SK-N-SH (cell line): Measurements from ENCODE around the gene CDCA8. TPM values are rescaled to one million over a fixed set of nuclear protein-coding genes. Genes with fewer than 3 reads are reported as not detected.

Experiments used
- CTCF ChIA-PET: fragments of 300-600, 350-600 bp; formaldehyde crosslinking; extraction: SDS; loops from one replicate; lab custom pipeline; 2021; lab: Yijun Ruan, JAX
- POLR2A ChIA-PET: fragments of 350-600 bp; sonication (Branson Sonifier 250); formaldehyde crosslinking; extraction: SDS; loops from one replicate; lab custom pipeline; 2020; ENCODE audit warnings: antibody characterized with exemption, inconsistent platforms; lab: Yijun Ruan, JAX
- DNase-seq: peaks from one replicate; pipeline ENCODE4 v3.0.0; 2012
- H2AFZ ChIP-seq: fragments of 200-600 bp; sonication (generic); 2 replicates; pipeline ENCODE4 v1.8.1; 2016; ENCODE audit warnings: antibody characterized with exemption, mild to moderate bottlenecking, low read depth
- H3F3A ChIP-seq: fragments of 200-600 bp; sonication (generic); replicated peaks from 2 replicates; pipeline ENCODE3; 2016; ENCODE audit warnings: antibody characterized with exemption, mild to moderate bottlenecking; ENCODE audit not compliant: insufficient read depth
- H3K27ac ChIP-seq, 2 experiments: fragments of 200-500 bp in 1 of 2; fragments of 200-600 bp in 1 of 2; sonication (Bioruptor generic) in 1 of 2; sonication (generic), shearing (Covaris generic) in 1 of 2; 2 replicates each; pipeline versions ENCODE4 v1.5.1 to v1.6.1; 2014 to 2016; ENCODE audit warnings: low read depth in 2 of 2, inconsistent platforms in 1 of 2, low read length in 1 of 2, mild to moderate bottlenecking in 1 of 2, mixed read lengths in 1 of 2
- H3K27me3 ChIP-seq: fragments of 200-600 bp; sonication (generic), shearing (Covaris generic); 2 replicates; pipeline ENCODE4 v1.6.1; 2016; ENCODE audit warnings: mixed run types; ENCODE audit not compliant: insufficient read depth
- H3K36me3 ChIP-seq, 2 experiments: fragments of 200-500 bp in 1 of 2; fragments of 200-600 bp in 1 of 2; sonication (Bioruptor generic) in 1 of 2; sonication (generic) in 1 of 2; replicated peaks in 1 of 2; 2 replicates each; pipeline versions ENCODE3 to v1.5.1; 2014 to 2016; ENCODE audit warnings: low read length in 1 of 2, mild to moderate bottlenecking in 1 of 2; ENCODE audit not compliant: insufficient read depth in 2 of 2, control insufficient read depth in 1 of 2
- H3K4me1 ChIP-seq, 2 experiments: fragments of 200-500 bp in 1 of 2; fragments of 200-600 bp in 1 of 2; sonication (Bioruptor generic) in 1 of 2; sonication (generic), shearing (Covaris generic) in 1 of 2; 2 replicates each; pipeline versions ENCODE4 v1.5.1 to v1.6.1; 2014 to 2016; ENCODE audit warnings: low read depth in 1 of 2, low read length in 1 of 2, mixed run types in 1 of 2; ENCODE audit not compliant: insufficient read depth in 2 of 2, control insufficient read depth in 1 of 2
- H3K4me2 ChIP-seq: fragments of 200-600 bp; sonication (generic), shearing (Covaris generic); 2 replicates; pipeline ENCODE4 v1.6.1; 2017; ENCODE audit warnings: mixed run types
- H3K4me3 ChIP-seq, 2 experiments: fragments of 200-500 bp in 1 of 2; fragments of 200-600 bp in 1 of 2; sonication (Bioruptor generic) in 1 of 2; sonication (generic), shearing (Covaris generic) in 1 of 2; 2 replicates each; pipeline versions ENCODE4 v1.5.1 to v1.8.1; 2014 to 2016; ENCODE audit warnings: low read depth in 2 of 2, inconsistent platforms in 1 of 2, low read length in 1 of 2, mild to moderate bottlenecking in 1 of 2, mixed read lengths in 1 of 2, moderate library complexity in 1 of 2
- H3K79me2 ChIP-seq: fragments of 200-600 bp; sonication (generic); 2 replicates; pipeline ENCODE4 v1.8.1; 2017; ENCODE audit warnings: mild to moderate bottlenecking; ENCODE audit not compliant: insufficient read depth
- H3K9ac ChIP-seq: fragments of 200-600 bp; sonication (generic); 2 replicates; pipeline ENCODE4 v1.6.1; 2017; ENCODE audit warnings: mixed run types
- H3K9me2 ChIP-seq: fragments of 200-600 bp; sonication (generic); 2 replicates; pipeline ENCODE4 v1.6.1; 2017; ENCODE audit warnings: mixed run types
- H3K9me3 ChIP-seq: fragments of 200-600 bp; sonication (generic); 2 replicates; pipeline ENCODE4 v1.6.1; 2017; ENCODE audit warnings: mixed run types, mild to moderate bottlenecking, moderate library complexity
- H4K20me1 ChIP-seq: fragments of 200-600 bp; sonication (generic); 2 replicates; pipeline ENCODE4 v1.6.1; 2017; ENCODE audit warnings: mild to moderate bottlenecking, mixed run types; ENCODE audit not compliant: insufficient read depth
- CHD2 ChIP-seq: fragments of 150-350 bp; IDR thresholded peaks from 2 replicates; pipeline ENCODE4 v1.6.1; 2018; ENCODE audit warnings: low read length; ENCODE audit not compliant: partially characterized antibody
- CTCF ChIP-seq: fragments of 200-600 bp; sonication (generic); IDR thresholded peaks from 2 replicates; pipeline ENCODE4 v1.6.1; 2017; ENCODE audit warnings: antibody characterized with exemption, mild to moderate bottlenecking, moderate library complexity
- ELF1 ChIP-seq: IDR thresholded peaks from 2 replicates; pipeline ENCODE4 v1.4.0; 2012
- EP300 ChIP-seq, 2 experiments: IDR thresholded peaks; 2 replicates each; pipeline versions ENCODE4 v1.4.0 to v1.6.1; 2012; ENCODE audit warnings: borderline replicate concordance in 1 of 2, low read depth in 1 of 2, low read length in 1 of 2
- FOSL2 ChIP-seq: IDR thresholded peaks from 2 replicates; pipeline ENCODE4 v1.4.0; 2012; ENCODE audit warnings: low read depth, mild to moderate bottlenecking, moderate library complexity, borderline replicate concordance
- FOXJ3 ChIP-seq: sonication (generic); formaldehyde crosslinking; IDR thresholded peaks from 2 replicates; pipeline ENCODE4 v1.5.1; 2020; ENCODE audit warnings: mild to moderate bottlenecking, missing genetic modification reagents
- FOXM1 ChIP-seq: IDR thresholded peaks from 2 replicates; pipeline ENCODE4 v1.4.0; 2012; ENCODE audit warnings: low read depth, mild to moderate bottlenecking
- GATA2 ChIP-seq: sonication (generic); formaldehyde crosslinking; IDR thresholded peaks from 2 replicates; pipeline ENCODE4 v1.5.0; 2020; ENCODE audit warnings: mild to moderate bottlenecking, missing genetic modification reagents
- JUND ChIP-seq: IDR thresholded peaks from 2 replicates; pipeline ENCODE4 v1.4.0; 2012
- MEF2A ChIP-seq: IDR thresholded peaks from 2 replicates; pipeline ENCODE4 v1.4.0; 2012; ENCODE audit warnings: low read depth, borderline replicate concordance
- NRF1 ChIP-seq: IDR thresholded peaks from 2 replicates; pipeline ENCODE4 v1.6.1; 2012; ENCODE audit warnings: low read depth, mild to moderate bottlenecking, low read length
- POLR2AphosphoS5 ChIP-seq: IDR thresholded peaks from 2 replicates; pipeline ENCODE4 v1.6.1; 2012; ENCODE audit warnings: low read depth, low read length
- RCOR1 ChIP-seq: fragments of 150-350 bp; IDR thresholded peaks from 2 replicates; pipeline ENCODE4 v1.6.1; 2017; ENCODE audit warnings: antibody characterized with exemption, low read length
- RFX5 ChIP-seq: IDR thresholded peaks from 2 replicates; pipeline ENCODE4 v1.6.1; 2012; ENCODE audit warnings: mild to moderate bottlenecking, improper control_type of control experiment, low read length
- SIN3A ChIP-seq: IDR thresholded peaks from 2 replicates; pipeline ENCODE4 v1.6.1; 2012; ENCODE audit warnings: low read depth, mild to moderate bottlenecking, low read length, moderate library complexity, borderline replicate concordance
- SMC3 ChIP-seq: IDR thresholded peaks from 2 replicates; pipeline ENCODE4 v1.6.1; 2012; ENCODE audit warnings: low read depth, low read length, improper control_type of control experiment
- TAF1 ChIP-seq: IDR thresholded peaks from 2 replicates; pipeline ENCODE4 v1.6.1; 2012; ENCODE audit warnings: low read depth, mild to moderate bottlenecking, low read length, moderate library complexity, borderline replicate concordance
- TCF12 ChIP-seq: IDR thresholded peaks from 2 replicates; pipeline ENCODE4 v1.4.0; 2012
- TEAD4 ChIP-seq: IDR thresholded peaks from 2 replicates; pipeline ENCODE4 v1.4.0; 2012; ENCODE audit warnings: mild to moderate bottlenecking, borderline replicate concordance; ENCODE audit not compliant: insufficient read depth
- USF2 ChIP-seq: fragments of 150-350 bp; IDR thresholded peaks from 2 replicates; pipeline ENCODE4 v1.6.1; 2017; ENCODE audit warnings: antibody characterized with exemption, low read length, low read depth, borderline replicate concordance
- YY1 ChIP-seq: IDR thresholded peaks from 2 replicates; pipeline ENCODE4 v1.4.0; 2012; ENCODE audit warnings: low read depth, mild to moderate bottlenecking
- ZBTB33 ChIP-seq: IDR thresholded peaks from 2 replicates; pipeline ENCODE4 v1.4.0; 2012; ENCODE audit warnings: low read depth, borderline replicate concordance
- WGBS: methylation state at CpG from one replicate; pipeline ENCODE4 v1.1.6; 2017; ENCODE audit warnings: low lambda C conversion rate; 5-methylcytosine and 5-hydroxymethylcytosine counted together
- polyA plus RNA-seq, 3 experiments: library from polyadenylated mRNA; depleted of rRNA; stranded (reverse); fragments of >200 nt; gene quantifications; 2 replicates each; pipeline ENCODE4 v1.2.3, GENCODE V29; 2012

CDCA8 gene
- polyA plus RNA-seq, 1 of the 3 experiments (the other 2 are of a cell fraction), result 22.9 TPM

- ChIA-PET CTCF (no interaction called here), POLR2A (interaction anchor here (0.9 kb wide), 1 partner anchor 10 kb away, joined by 3 read pairs; no protein-coding TSS in a partner anchor)
- Histone ChIP-seq H3K4me2 (no peak overlapping the region), H3K79me2 (no peaks in the 10 kb centered on the region), H3K9ac (no peak overlapping the region), H3K27me3 (no peaks in the 10 kb centered on the region), H3K4me3 (no peak overlapping the region), H3K9me2 (no peaks in the 10 kb centered on the region), H3K4me1 (peaks cover 0 to 7% of the 10 kb centered on the region in 2 experiments; a peak in 1 of 4 replicates), H4K20me1 (no peaks in the 10 kb centered on the region), H3K9me3 (no peaks in the 10 kb centered on the region), H3K36me3 (no peaks in the 10 kb centered on the region), H3F3A (no peaks in the 10 kb centered on the region), H3K27ac (no peak overlapping the region), H2AFZ (no peak overlapping the region)
- TF ChIP-seq TEAD4 (no peak), YY1 (no peak), TCF12 (no peak), SMC3 (no peak), TAF1 (no peak), ZBTB33 (no peak), RCOR1 (no peak), FOSL2 (no peak), USF2 (no peak)
- 67% methylated on average over 6 of the region's 6 CpGs for WGBS
- DNase-seq, result no peak
Observed at GRCh38 chr1:37724575-37724974, 32.3 kb downstream of the CDCA8 start.

- Histone ChIP-seq H3K79me2 (no peaks in the 10 kb centered on the region), H3K9me3 (no peaks in the 10 kb centered on the region), H3K27me3 (no peaks in the 10 kb centered on the region), H3K36me3 (no peaks in the 10 kb centered on the region), H3K27ac (no peak overlapping the region), H3K4me1 (peaks cover 0 to 7% of the 10 kb centered on the region in 2 experiments; a peak in 1 of 4 replicates), H3F3A (no peaks in the 10 kb centered on the region), H4K20me1 (no peaks in the 10 kb centered on the region), H3K4me3 (no peak overlapping the region), H3K9ac (no peak overlapping the region), H2AFZ (no peak overlapping the region), H3K4me2 (no peak overlapping the region), H3K9me2 (no peaks in the 10 kb centered on the region)
- CTCF ChIA-PET, result no interaction called here
- POLR2A ChIA-PET, result no interaction called here
- DNase-seq, result no peak
- 55% methylated on average over 12 of the region's 14 CpGs for whole genome bisulfite sequencing
- no peak for TF ChIP-seq JUND
- no peak for TF ChIP-seq FOXJ3 (CRISPR knock-in tag)
- TF ChIP-seq SIN3A, result no peak
- TF ChIP-seq TAF1, result no peak
- TF ChIP-seq FOXM1, result no peak
- TF ChIP-seq NRF1, result no peak
- no peak for TF ChIP-seq GATA2 (CRISPR knock-in tag)
- no peak for TF ChIP-seq ELF1
- TF ChIP-seq MEF2A, result no peak
- no peak for TF ChIP-seq RFX5
- no peak for TF ChIP-seq EP300 (IDR thresholded peaks at IDR 0.05; ENCODE audit: borderline replicate concordance in 1 of 2, low read depth in 1 of 2, low read length in 1 of 2)
- TF ChIP-seq POLR2AphosphoS5, result no peak
- TF ChIP-seq CHD2, result no peak
- TF ChIP-seq CTCF, result no peak
- TF ChIP-seq ZBTB33, result no peak
Observed at GRCh38 chr1:37725851-37726613, 33.7 kb downstream of the CDCA8 start.
